Measurements from ENCODE around the gene ZIC4.

Gene ZIC4

DNA sequence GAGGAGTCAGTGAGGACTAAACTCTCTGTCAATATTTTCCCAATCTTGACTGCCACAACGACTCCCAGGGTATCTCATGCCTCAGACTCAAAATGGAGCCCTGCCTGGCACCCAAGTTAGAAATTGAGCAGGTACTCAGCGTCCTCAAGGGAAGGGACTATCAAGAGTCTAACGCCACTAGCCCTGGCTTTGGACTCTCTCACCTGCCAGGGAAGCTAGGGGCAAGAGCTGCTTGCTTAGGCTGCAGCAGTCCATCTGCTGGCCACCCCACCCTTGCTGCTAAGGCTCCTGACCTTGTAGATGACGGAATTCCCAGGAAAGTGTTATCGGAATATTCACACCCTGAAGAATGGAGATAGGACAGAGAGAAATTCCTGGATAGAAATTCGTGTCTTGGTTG lies 33.0 kb downstream of the ZIC4 start:
- TF ChIP-seq, protein P1, sequence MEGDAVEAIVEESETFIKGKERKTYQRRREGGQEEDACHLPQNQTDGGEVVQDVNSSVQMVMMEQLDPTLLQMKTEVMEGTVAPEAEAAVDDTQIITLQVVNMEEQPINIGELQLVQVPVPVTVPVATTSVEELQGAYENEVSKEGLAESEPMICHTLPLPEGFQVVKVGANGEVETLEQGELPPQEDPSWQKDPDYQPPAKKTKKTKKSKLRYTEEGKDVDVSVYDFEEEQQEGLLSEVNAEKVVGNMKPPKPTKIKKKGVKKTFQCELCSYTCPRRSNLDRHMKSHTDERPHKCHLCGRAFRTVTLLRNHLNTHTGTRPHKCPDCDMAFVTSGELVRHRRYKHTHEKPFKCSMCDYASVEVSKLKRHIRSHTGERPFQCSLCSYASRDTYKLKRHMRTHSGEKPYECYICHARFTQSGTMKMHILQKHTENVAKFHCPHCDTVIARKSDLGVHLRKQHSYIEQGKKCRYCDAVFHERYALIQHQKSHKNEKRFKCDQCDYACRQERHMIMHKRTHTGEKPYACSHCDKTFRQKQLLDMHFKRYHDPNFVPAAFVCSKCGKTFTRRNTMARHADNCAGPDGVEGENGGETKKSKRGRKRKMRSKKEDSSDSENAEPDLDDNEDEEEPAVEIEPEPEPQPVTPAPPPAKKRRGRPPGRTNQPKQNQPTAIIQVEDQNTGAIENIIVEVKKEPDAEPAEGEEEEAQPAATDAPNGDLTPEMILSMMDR (conservative IDR thresholded peaks at IDR 0.05; ENCODE audit: low read depth, low read length): no peak
- no peak for DNase-seq (ENCODE audit: low read depth)
- no peak overlapping the region for H3K4me3 ChIP-seq (ENCODE audit: low read length)

DNA sequence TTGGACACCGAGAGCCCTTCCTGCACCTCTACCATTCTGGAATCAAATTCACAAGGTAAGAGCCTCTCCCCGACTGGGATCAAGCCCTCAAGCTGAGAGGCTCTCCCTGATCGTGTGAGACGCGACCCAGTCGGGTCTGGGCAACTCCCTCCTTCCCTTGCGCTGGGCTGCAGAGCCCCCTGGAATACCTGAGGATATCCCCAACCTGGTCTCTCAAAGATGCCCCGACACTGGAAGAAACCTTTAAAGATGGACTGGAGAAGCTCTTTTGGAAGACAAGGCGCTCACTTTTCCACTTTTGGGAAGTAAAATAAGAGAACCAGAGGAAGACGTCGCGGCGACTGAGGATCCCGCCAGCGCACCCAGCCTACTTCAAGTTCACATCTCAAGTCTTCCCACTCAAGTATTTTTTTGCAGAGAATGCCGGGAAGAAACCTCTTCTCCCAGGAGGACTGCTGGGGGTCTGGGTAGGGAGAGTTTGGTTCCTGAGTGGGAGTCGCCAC lies 33.8 kb downstream of the ZIC4 start:
- DNase-seq (ENCODE audit: low read depth): no peak

DNA sequence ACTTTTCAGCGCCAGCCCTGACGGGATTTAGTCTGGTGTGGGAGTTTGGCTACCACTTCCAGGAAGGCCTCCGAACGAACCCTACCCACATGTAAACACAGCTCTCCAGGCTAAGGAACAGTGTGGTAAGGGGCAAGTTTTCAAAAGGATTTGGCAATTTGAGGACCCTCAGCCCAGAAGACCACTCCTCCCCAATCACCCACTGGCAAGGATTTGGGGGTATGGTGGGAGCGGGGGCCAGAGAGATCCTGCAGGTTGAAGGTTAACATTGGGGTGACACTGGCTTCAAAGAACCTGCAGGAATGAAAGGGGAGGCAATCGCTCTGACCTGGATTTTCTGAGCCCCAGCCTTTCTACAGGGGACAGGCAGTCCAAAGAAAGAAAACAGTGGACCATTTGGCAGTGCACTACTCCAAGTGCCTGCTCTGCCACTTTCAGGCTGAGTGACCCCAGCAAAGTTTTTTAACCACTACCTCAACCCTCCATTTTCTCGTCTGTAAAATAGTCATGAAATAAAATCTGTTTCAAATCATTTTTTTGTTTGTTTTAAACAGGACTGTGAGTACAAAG lies 34.5 kb downstream of the ZIC4 start:
- no peak for DNase-seq (ENCODE audit: low read depth)
- TF ChIP-seq, protein P1 (conservative IDR thresholded peaks at IDR 0.05; ENCODE audit: low read depth, low read length): no peak
- H3K4me3 ChIP-seq (ENCODE audit: low read length): no peak overlapping the region

More for the DNA sequence above, 33.8 kb downstream of the ZIC4 start:
- H3K4me3 ChIP-seq (ENCODE audit: low read length): no peak overlapping the region
- TF ChIP-seq, protein P1 (conservative IDR thresholded peaks at IDR 0.05; ENCODE audit: low read depth, low read length): no peak

DNA sequence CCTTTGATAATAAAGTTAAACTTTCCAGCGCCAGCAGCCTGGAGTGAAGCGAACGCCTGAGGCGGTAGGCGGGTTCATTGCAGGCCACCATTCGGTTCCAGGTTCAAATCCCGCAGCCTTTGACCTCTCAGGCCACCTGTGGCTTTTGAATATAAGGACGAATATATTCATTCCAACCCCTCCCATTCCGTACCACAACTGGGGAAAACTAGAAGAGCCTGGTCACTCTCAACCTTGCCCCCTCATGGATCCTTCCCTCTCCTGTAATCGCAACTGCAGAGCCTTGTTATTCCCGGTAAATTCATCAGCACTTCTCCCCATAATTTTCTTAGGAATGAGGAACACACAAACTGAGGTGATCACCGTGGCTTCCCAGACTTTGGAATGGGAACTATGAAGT lies 35.2 kb downstream of the ZIC4 start:
- no peak overlapping the region for H3K4me3 ChIP-seq (ENCODE audit: low read length)
- TF ChIP-seq, protein P1 (conservative IDR thresholded peaks at IDR 0.05; ENCODE audit: low read depth, low read length): no peak
- no peak for DNase-seq (ENCODE audit: low read depth)

DNA sequence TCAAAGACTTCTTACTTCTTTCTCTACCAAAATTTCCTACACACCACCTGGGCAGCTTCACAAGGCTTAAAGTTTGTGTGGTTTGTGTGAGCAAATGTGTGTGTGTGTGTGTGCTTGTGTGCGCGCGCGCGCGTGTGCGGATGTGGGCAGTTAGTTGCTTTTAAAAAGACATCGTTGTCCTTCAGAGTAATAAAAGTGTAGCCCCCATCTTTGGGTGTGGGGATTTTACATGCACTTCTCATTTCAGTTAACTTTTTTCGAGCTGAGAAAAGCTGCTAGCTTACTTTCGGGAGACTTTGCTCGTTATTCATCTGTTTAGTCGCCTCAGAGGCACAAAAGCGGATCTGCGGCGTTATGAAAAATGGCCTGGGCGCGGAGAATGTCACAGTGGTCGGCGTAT lies 36.0 kb downstream of the ZIC4 start:
- DNase-seq (ENCODE audit: low read depth): no peak
- TF ChIP-seq, protein P1 (conservative IDR thresholded peaks at IDR 0.05; ENCODE audit: low read depth, low read length): no peak

DNA sequence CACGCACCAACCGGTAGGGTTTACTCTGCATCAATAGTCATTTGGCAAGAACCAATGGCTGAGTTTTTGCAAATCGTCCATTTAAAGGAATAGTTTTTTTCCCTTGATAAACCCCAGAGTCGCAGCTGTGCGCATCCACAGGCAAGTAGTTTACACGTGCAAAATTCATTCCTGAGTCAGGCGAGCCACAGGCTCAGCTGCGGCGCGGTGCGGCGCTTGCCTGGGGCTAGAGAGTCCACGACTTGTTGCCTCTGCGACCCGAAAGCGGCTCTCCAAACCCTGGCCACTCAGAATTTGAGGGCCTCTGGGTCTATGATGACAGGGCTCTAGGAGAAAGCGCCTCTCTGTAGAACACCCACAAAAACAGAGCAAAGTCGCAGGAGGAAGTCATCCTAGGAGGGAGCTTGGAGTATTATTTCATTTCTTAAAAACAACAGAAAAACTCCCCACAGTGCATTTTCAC lies 36.7 kb downstream of the ZIC4 start:
- H3K4me3 ChIP-seq (ENCODE audit: low read length): no peak overlapping the region
- DNase-seq (ENCODE audit: low read depth): no peak
- TF ChIP-seq, protein P1 (conservative IDR thresholded peaks at IDR 0.05; ENCODE audit: low read depth, low read length): no peak

More for the DNA sequence above, 36.0 kb downstream of the ZIC4 start:
- no peak overlapping the region for H3K4me3 ChIP-seq (ENCODE audit: low read length)

DNA sequence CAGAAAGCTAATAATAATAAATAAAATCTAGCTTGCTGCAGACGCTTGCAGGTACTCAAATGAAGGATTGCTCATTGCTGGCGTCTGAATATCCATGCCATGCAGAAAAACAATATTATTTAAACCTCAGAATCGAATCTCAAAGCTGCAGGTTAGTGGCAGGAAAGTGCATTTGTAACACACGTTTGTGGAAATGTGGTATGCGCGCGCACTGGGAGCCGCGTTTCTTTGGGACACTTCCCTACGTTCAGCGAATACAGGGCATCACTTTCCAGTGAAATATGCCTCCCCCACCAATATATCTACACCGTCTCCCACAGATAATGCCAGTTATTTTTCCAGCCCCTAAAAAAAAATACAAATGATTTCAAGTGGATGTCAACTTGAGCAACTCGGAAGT lies 37.1 kb downstream of the ZIC4 start:
- no peak for DNase-seq (ENCODE audit: low read depth)
- H3K4me3 ChIP-seq (ENCODE audit: low read length): no peak overlapping the region

More for the DNA sequence above, 37.1 kb downstream of the ZIC4 start:
- TF ChIP-seq, protein P1 (conservative IDR thresholded peaks at IDR 0.05; ENCODE audit: low read depth, low read length): no peak
